HUES48 (cell line): ENCODE results near the gene FAM151A.

Experiments used
- H3K27ac ChIP-seq: one replicate; pipeline ENCODE4 v1.7.0; 2013; ENCODE audit warnings: low read depth, low read length, inconsistent platforms
- H3K27me3 ChIP-seq: 2 replicates; pipeline ENCODE4 v1.6.1; 2013; ENCODE audit warnings: mild to moderate bottlenecking, low read length; ENCODE audit not compliant: control insufficient read depth, insufficient read depth
- H3K36me3 ChIP-seq: 2 replicates; pipeline ENCODE4 v1.6.1; 2013; ENCODE audit warnings: low read length; ENCODE audit not compliant: control insufficient read depth, insufficient read depth
- H3K4me1 ChIP-seq: 2 replicates; pipeline ENCODE4 v1.6.1; 2013; ENCODE audit warnings: mild to moderate bottlenecking, low read length; ENCODE audit not compliant: control insufficient read depth, insufficient read depth
- H3K4me3 ChIP-seq: 2 replicates; pipeline ENCODE4 v1.5.1; 2013; ENCODE audit warnings: mild to moderate bottlenecking, low read depth, low read length
- H3K9ac ChIP-seq: 2 replicates; pipeline ENCODE4 v1.6.1; 2013; ENCODE audit warnings: mild to moderate bottlenecking, low read depth, low read length, moderate library complexity
- H3K9me3 ChIP-seq: 2 replicates; pipeline ENCODE4 v1.6.1; 2013; ENCODE audit warnings: low read length; ENCODE audit not compliant: control insufficient read depth, insufficient read depth

The FAM151A gene

GRCh38 chr1:54627196-54627595, 3.9 kb upstream of the FAM151A start:
- H3K36me3 ChIP-seq: no peaks in the 10 kb centered on the region
- no peaks in the 10 kb centered on the region for H3K27me3 ChIP-seq
- no peak overlapping the region for H3K4me3 ChIP-seq
- H3K9ac ChIP-seq: no peak overlapping the region
- H3K9me3 ChIP-seq: no peaks in the 10 kb centered on the region
- no peak overlapping the region for H3K27ac ChIP-seq
- no peaks in the 10 kb centered on the region for H3K4me1 ChIP-seq

- no peak overlapping the region for H3K4me3 ChIP-seq
- H3K36me3 ChIP-seq: no peaks in the 10 kb centered on the region
- H3K9me3 ChIP-seq: no peaks in the 10 kb centered on the region
- H3K27ac ChIP-seq: no peak overlapping the region
- H3K27me3 ChIP-seq: no peaks in the 10 kb centered on the region
- H3K4me1 ChIP-seq: no peaks in the 10 kb centered on the region
- H3K9ac ChIP-seq: no peak overlapping the region
These were observed 1.4 kb upstream of the FAM151A start for GRCh38 chr1:54624466-54625464.

GRCh38 chr1:54619749-54620148, 3.6 kb downstream of the FAM151A start:
- Histone ChIP-seq H3K27ac (no peak overlapping the region), H3K4me3 (no peak overlapping the region), H3K36me3 (no peaks in the 10 kb centered on the region), H3K9ac (no peak overlapping the region), H3K4me1 (no peaks in the 10 kb centered on the region), H3K27me3 (no peaks in the 10 kb centered on the region), H3K9me3 (no peaks in the 10 kb centered on the region)

GRCh38 chr1:54615531-54616279, 7.6 kb downstream of the FAM151A start:
- H3K27ac ChIP-seq: no peak overlapping the region
- H3K36me3 ChIP-seq: no peaks in the 10 kb centered on the region
- no peak overlapping the region for H3K9ac ChIP-seq
- H3K4me3 ChIP-seq: no peak overlapping the region
- no peaks in the 10 kb centered on the region; the same call in 1 of the 2 replicates for H3K4me1 ChIP-seq
- no peaks in the 10 kb centered on the region for H3K27me3 ChIP-seq
- no peaks in the 10 kb centered on the region for H3K9me3 ChIP-seq

- no peaks in the 10 kb centered on the region for H3K9me3 ChIP-seq
- peaks cover 4% of the 10 kb centered on the region; the same call in 1 of the 2 replicates for H3K4me1 ChIP-seq
- H3K4me3 ChIP-seq: no peak overlapping the region
- no peak overlapping the region for H3K9ac ChIP-seq
- H3K27ac ChIP-seq: no peak overlapping the region
- H3K27me3 ChIP-seq: no peaks in the 10 kb centered on the region
- no peaks in the 10 kb centered on the region for H3K36me3 ChIP-seq
These were observed 8.8 kb downstream of the FAM151A start for GRCh38 chr1:54614563-54614962.

- Histone ChIP-seq H3K4me3 (no peak overlapping the region), H3K27ac (no peak overlapping the region), H3K27me3 (no peaks in the 10 kb centered on the region), H3K36me3 (no peaks in the 10 kb centered on the region), H3K4me1 (peaks cover 4% of the 10 kb centered on the region; the same call in 1 of the 2 replicates), H3K9me3 (no peaks in the 10 kb centered on the region), H3K9ac (no peak overlapping the region)
These were observed 9.3 kb downstream of the FAM151A start for GRCh38 chr1:54614024-54614423.

GRCh38 chr1:54611621-54612020, 11.7 kb downstream of the FAM151A start:
- no peaks in the 10 kb centered on the region for H3K9me3 ChIP-seq
- no peak overlapping the region for H3K27ac ChIP-seq
- peaks cover 4% of the 10 kb centered on the region; the same call in 1 of the 2 replicates for H3K4me1 ChIP-seq
- no peak overlapping the region for H3K9ac ChIP-seq
- no peaks in the 10 kb centered on the region for H3K36me3 ChIP-seq
- no peaks in the 10 kb centered on the region for H3K27me3 ChIP-seq
- H3K4me3 ChIP-seq: no peak overlapping the region

GRCh38 chr1:54610601-54611580, 12.4 kb downstream of the FAM151A start:
- no peak overlapping the region for H3K9ac ChIP-seq
- no peaks in the 10 kb centered on the region for H3K9me3 ChIP-seq

GRCh38 chr1:54610048-54610447, 13.3 kb downstream of the FAM151A start:
- H3K9me3 ChIP-seq: no peaks in the 10 kb centered on the region
- H3K4me3 ChIP-seq: no peak overlapping the region
- no peaks in the 10 kb centered on the region for H3K27me3 ChIP-seq
- H3K4me1 ChIP-seq: peaks cover 4% of the 10 kb centered on the region; the same call in 1 of the 2 replicates
- peak overlapping the region; percentile 25 for H3K27ac ChIP-seq
- H3K9ac ChIP-seq: no peak overlapping the region
- H3K36me3 ChIP-seq: no peaks in the 10 kb centered on the region

More at GRCh38 chr1:54610601-54611580, 12.4 kb downstream of the FAM151A start:
- Histone ChIP-seq H3K27me3 (no peaks in the 10 kb centered on the region), H3K4me1 (peaks cover 4% of the 10 kb centered on the region; the same call in 1 of the 2 replicates), H3K36me3 (no peaks in the 10 kb centered on the region), H3K27ac (peak overlapping the region; percentile 25), H3K4me3 (no peak overlapping the region)

- no peaks in the 10 kb centered on the region for H3K36me3 ChIP-seq
- no peak overlapping the region for H3K9ac ChIP-seq
- H3K4me1 ChIP-seq: peaks cover 4% of the 10 kb centered on the region; the same call in 1 of the 2 replicates
- H3K27ac ChIP-seq: no peak overlapping the region
- H3K4me3 ChIP-seq: no peak overlapping the region
- no peaks in the 10 kb centered on the region for H3K9me3 ChIP-seq
- no peaks in the 10 kb centered on the region for H3K27me3 ChIP-seq
These were observed 13.9 kb downstream of the FAM151A start for GRCh38 chr1:54609301-54609921.
